Natural killer cell (primary cell): ENCODE results near the gene CRYZL1. TPM values are rescaled to one million over a fixed set of nuclear protein-coding genes. Genes with fewer than 3 reads are reported as not detected.

Experiments
- ATAC-seq, 3 donors: fragments of 150-1000 bp in 2 of 3; fragments of 200-7000 bp in 1 of 3; cut with Tn5 transposase; 1 replicate in 1 of 3; 2 replicates in 2 of 3; pipeline ENCODE4 v1.10.0; 2021; ENCODE audit warnings: mild to moderate bottlenecking in 2 of 3, moderate library complexity in 2 of 3
- DNase-seq, 2 donors: peaks; one replicate each; pipeline versions ENCODE4 v3.0.0 to v3.0.0-alpha.2; 2013 to 2021; ENCODE audit warnings: mixed read lengths in 1 of 2
- H3K27ac ChIP-seq: one replicate; pipeline ENCODE4 v1.5.1; 2013; ENCODE audit warnings: mild to moderate bottlenecking, low read length
- H3K27me3 ChIP-seq: one replicate; pipeline ENCODE4 v1.6.1; 2013; ENCODE audit warnings: low read length; ENCODE audit not compliant: control insufficient read depth, insufficient read depth
- H3K36me3 ChIP-seq: one replicate; pipeline ENCODE4 v1.6.1; 2013; ENCODE audit warnings: low read length; ENCODE audit not compliant: control insufficient read depth, insufficient read depth
- H3K4me1 ChIP-seq: one replicate; pipeline ENCODE4 v1.6.1; 2013; ENCODE audit warnings: low read length; ENCODE audit not compliant: control insufficient read depth, insufficient read depth
- H3K4me3 ChIP-seq: one replicate; pipeline ENCODE4 v1.5.1; 2013; ENCODE audit warnings: low read length
- H3K9me3 ChIP-seq: one replicate; pipeline ENCODE4 v1.6.1; 2013; ENCODE audit warnings: low read length; ENCODE audit not compliant: control insufficient read depth, insufficient read depth
- H3K27ac Mint-ChIP-seq, 2 donors: one replicate each; pipeline ENCODE4 v1.8.0; 2022; ENCODE audit warnings: mild to moderate bottlenecking in 2 of 2, mixed read lengths in 2 of 2, moderate library complexity in 1 of 2
- H3K27me3 Mint-ChIP-seq, 2 donors: one replicate each; pipeline ENCODE4 v1.8.0; 2022; ENCODE audit warnings: low read depth in 2 of 2, mixed read lengths in 2 of 2
- H3K36me3 Mint-ChIP-seq: one replicate; pipeline ENCODE4 v1.8.0; 2022; ENCODE audit warnings: mixed read lengths
- H3K4me1 Mint-ChIP-seq, 2 donors: one replicate each; pipeline ENCODE4 v1.8.0; 2022; ENCODE audit warnings: mixed read lengths in 2 of 2
- H3K4me3 Mint-ChIP-seq: one replicate; pipeline ENCODE4 v1.8.0; 2022; ENCODE audit warnings: mild to moderate bottlenecking, moderate library complexity, mixed read lengths
- H3K9me3 Mint-ChIP-seq, 2 donors: one replicate each; pipeline ENCODE4 v1.8.0; 2022; ENCODE audit warnings: mixed read lengths in 2 of 2
- WGBS: methylation state at CpG from one replicate; pipeline ENCODE4 v1.1.7; 2013; ENCODE audit warnings: missing lambda C conversion rate; ENCODE audit not compliant: insufficient coverage; 5-methylcytosine and 5-hydroxymethylcytosine counted together
- intact Hi-C: fragments of 100-400 bp; cut with micrococcal nuclease; formaldehyde crosslinking; loops from one replicate; pipeline ENCODE4 v1.14.2; 2022
- total RNA-seq, 4 donors: library from RNA; stranded (reverse); fragments of 120-200 nt in 1 of 4; gene quantifications; one replicate each; pipeline versions ENCODE4 v1.2.3 to v1.2.4, GENCODE V29; 2013 to 2022
- TF ChIP-seq, protein P1 (sequence below): fragments of 200-600 bp; IDR thresholded peaks from one replicate; pipeline ENCODE4 v1.8.0; 2022; ENCODE audit warnings: antibody characterized with exemption

The CRYZL1 gene
- total RNA-seq, 3 donors from 2014 or later (not counting 1 experiment from before 2014, with no cell fraction given), result 25.8 to 32.8 (median 30.0) TPM

DNA sequence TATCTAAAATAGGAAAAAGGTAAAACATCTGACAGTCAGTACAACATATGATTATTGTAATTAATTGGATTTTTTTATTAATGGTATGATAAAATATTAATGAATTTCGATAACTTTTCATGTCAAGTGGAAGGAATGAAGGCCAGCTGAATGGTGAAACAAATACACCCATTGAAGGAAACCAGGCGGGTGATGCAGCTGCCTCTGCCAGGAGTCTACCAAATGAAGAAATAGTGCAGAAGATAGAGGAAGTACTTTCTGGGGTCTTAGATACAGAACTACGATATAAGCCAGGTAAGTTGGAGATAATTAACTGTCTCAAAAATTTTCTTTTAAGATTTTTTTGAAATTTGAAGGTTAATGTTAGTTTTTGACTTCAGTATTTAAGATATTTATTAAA is 95.5 kb downstream of the CRYZL1 start:
- no peaks in the 10 kb centered on the region for H3K9me3 Mint-ChIP-seq
- H3K4me1 Mint-ChIP-seq, result peaks cover 45 to 52% of the 10 kb centered on the region in 2 donors
- Histone ChIP-seq H3K4me1 (peaks cover 5% of the 10 kb centered on the region), H3K27me3 (no peaks in the 10 kb centered on the region), H3K27ac (no peak overlapping the region), H3K36me3 (peaks cover 43% of the 10 kb centered on the region), H3K9me3 (no peaks in the 10 kb centered on the region), H3K4me3 (no peak overlapping the region)
- DNase-seq (no peak), ATAC-seq (no peak)
- H3K36me3 Mint-ChIP-seq, result peaks cover 15% of the 10 kb centered on the region
- H3K4me3 Mint-ChIP-seq, result peak overlapping the region; percentile 99
- H3K27me3 Mint-ChIP-seq, result no peaks in the 10 kb centered on the region
- WGBS, result 64% methylated on average over 2 of the region's 3 CpGs
- TF ChIP-seq, protein P1, sequence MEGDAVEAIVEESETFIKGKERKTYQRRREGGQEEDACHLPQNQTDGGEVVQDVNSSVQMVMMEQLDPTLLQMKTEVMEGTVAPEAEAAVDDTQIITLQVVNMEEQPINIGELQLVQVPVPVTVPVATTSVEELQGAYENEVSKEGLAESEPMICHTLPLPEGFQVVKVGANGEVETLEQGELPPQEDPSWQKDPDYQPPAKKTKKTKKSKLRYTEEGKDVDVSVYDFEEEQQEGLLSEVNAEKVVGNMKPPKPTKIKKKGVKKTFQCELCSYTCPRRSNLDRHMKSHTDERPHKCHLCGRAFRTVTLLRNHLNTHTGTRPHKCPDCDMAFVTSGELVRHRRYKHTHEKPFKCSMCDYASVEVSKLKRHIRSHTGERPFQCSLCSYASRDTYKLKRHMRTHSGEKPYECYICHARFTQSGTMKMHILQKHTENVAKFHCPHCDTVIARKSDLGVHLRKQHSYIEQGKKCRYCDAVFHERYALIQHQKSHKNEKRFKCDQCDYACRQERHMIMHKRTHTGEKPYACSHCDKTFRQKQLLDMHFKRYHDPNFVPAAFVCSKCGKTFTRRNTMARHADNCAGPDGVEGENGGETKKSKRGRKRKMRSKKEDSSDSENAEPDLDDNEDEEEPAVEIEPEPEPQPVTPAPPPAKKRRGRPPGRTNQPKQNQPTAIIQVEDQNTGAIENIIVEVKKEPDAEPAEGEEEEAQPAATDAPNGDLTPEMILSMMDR, result no peak
- peak overlapping the region; percentile 43 to 75 for H3K27ac Mint-ChIP-seq
- intact Hi-C loops, result no loop called here

DNA sequence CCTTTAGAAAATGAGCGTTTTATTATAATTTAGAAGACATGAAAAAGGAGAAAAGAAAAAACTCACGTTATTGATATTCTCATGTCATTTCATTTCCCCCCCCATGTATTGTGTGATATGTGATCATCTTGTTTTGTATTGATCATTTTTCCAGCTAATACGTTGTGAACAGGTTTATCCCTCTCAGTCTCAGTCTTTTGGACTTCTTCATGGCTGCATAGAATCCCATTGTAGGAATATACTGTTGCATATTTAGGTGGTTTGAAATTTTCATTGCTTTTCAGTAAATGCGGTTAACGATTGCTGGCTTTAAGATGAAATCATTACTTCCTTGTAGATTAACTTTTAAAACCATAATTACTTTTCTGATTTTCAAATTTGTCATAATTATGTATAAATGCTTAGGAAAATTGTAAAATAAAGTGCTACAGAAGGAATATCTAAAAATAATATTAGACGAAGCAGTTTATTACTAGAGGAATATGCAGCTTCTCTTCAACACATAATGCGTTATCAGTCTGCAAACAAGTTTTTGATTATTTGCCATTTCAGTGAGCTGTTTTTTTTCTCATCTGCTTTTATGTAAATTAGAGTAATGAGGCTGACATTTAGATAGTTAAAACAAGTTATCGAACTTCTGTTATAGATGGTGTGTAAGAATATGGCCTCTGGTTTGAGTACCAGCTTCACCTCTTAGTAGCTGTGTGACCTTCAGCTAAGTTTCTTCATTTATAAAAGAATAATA is 96.9 kb downstream of the CRYZL1 start:
- H3K4me1 Mint-ChIP-seq, result peaks cover 47 to 59% of the 10 kb centered on the region in 2 donors
- peak overlapping the region; percentile 99 for H3K4me3 Mint-ChIP-seq
- no peaks in the 10 kb centered on the region for H3K9me3 Mint-ChIP-seq
- Histone ChIP-seq H3K27me3 (no peaks in the 10 kb centered on the region), H3K4me3 (peak overlapping the region; percentile 92), H3K9me3 (no peaks in the 10 kb centered on the region), H3K4me1 (peaks cover 6% of the 10 kb centered on the region), H3K36me3 (peaks cover 28% of the 10 kb centered on the region), H3K27ac (no peak overlapping the region)
- no peaks in the 10 kb centered on the region for H3K27me3 Mint-ChIP-seq
- DNase-seq (no peak), ATAC-seq (no peak)
- TF ChIP-seq, protein P1, result no peak
- H3K36me3 Mint-ChIP-seq, result peaks cover 14% of the 10 kb centered on the region
- 0% methylated on average over 2 of the region's 8 CpGs for WGBS
- intact Hi-C loops, result loop anchor here (5.0 kb wide), 3 partner anchors 43 to 772 kb away; partner anchors contain the start of genes DONSON and PAXBP1
- peak overlapping the region; percentile 98 to 100 for H3K27ac Mint-ChIP-seq

DNA sequence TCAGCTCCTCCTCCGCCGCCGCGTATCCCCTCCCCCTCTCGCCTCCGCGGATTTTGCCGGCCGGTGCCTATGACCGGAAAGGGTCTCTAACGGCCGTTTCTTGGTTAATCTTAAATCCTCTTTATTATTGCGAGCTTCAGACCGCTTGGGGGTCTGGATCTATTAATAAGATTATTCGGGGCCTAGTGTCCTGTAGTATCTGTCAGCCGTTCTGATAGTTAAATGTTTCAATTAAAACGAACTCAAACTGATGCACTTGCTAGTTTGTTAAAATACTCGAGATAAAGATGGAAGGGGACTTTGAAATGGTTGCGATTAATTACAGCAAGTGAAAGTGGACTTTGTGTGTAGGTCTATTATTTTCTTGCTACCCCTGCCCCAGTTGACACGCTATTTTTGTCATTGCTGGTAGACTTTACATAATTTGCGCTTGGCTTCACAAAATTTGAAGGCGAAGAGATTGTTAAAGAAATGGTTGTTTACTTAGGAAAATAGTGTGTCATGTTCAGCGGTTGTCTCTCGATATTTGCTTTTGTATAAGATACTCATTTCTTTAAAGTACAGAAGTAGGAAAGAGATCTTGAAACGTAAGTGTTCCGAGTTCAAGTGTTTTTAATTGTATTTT is 97.9 kb downstream of the CRYZL1 start:
- peak in 1 of 3 donors; percentile 4 for ATAC-seq
- Histone ChIP-seq H3K9me3 (no peaks in the 10 kb centered on the region), H3K27me3 (no peaks in the 10 kb centered on the region), H3K27ac (peak overlapping the region; percentile 99), H3K4me1 (peaks cover 6% of the 10 kb centered on the region), H3K36me3 (peaks cover 18% of the 10 kb centered on the region), H3K4me3 (peak overlapping the region; percentile 92)
- under 1% methylated on average over 24 of the region's 26 CpGs for WGBS
- peak overlapping the region; percentile 99 for H3K4me3 Mint-ChIP-seq
- H3K9me3 Mint-ChIP-seq, result no peaks in the 10 kb centered on the region
- H3K27me3 Mint-ChIP-seq, result no peaks in the 10 kb centered on the region
- peak overlapping the region; percentile 98 to 100 for H3K27ac Mint-ChIP-seq
- H3K36me3 Mint-ChIP-seq, result peaks cover 7% of the 10 kb centered on the region
- TF ChIP-seq, protein P1, result no peak
- no peak for DNase-seq
- peaks cover 47 to 53% of the 10 kb centered on the region in 2 donors for H3K4me1 Mint-ChIP-seq
- intact Hi-C loops, result loop anchor here (2.0 to 5.0 kb wide), 5 partner anchors 13 to 771 kb away; partner anchors contain the start of genes DONSON, ITSN1 and PAXBP1
